NCI-H2171 treated with DMSO at 0.1 percent for 48 hours (cell line): Measurements from ENCODE around the gene BPIFB3.
"Not testable (repeated sequence)": the region's sequence is repeated elsewhere in the genome, so short reads cannot be mapped to it uniquely, and the experiment has no call there.

Experiments used
- DNase-seq: peaks from one replicate; lab custom pipeline; 2025; lab: John Stamatoyannopoulos, UW

BPIFB3 gene

DNA sequence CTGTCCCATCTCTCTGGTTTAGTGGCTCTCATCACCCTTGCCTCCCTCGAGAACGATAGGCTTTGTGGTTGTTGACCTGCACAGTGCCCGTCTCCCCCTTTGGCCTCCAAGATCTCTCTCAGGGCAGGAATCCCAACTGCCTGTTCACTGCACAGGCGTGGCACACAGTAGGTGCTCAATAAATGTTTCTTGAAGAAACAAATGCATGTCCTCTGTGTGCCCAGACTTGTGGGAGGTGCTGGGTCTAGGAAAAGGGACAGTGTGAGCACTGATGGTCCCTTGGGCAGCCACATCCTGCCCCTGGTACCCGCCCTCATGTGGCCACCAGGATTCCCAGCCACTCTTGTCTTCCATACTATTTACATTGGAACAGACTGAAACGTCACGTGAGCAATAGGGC, 24.8 kb upstream of the BPIFB3 start:
- DNase-seq: no peak

DNA sequence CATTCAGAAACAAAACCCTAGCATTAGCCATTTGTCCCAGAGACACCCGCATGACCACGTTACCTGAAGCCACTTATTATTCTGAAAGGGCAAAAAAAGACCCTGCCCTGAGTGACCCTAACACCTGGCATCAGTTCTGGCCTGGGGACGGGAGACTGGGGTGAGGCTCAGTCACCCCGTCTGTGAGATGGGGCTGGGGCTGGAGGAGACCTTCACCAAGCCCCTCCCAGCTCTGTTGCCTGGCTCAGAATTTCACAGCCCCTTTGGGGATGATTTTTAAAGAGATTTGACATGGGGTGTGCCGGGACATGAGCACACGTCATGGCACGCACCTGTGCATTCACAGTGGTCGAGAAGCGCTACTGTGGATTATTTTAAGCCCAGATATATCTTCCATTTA, 23.6 kb upstream of the BPIFB3 start:
- no peak for DNase-seq

DNA sequence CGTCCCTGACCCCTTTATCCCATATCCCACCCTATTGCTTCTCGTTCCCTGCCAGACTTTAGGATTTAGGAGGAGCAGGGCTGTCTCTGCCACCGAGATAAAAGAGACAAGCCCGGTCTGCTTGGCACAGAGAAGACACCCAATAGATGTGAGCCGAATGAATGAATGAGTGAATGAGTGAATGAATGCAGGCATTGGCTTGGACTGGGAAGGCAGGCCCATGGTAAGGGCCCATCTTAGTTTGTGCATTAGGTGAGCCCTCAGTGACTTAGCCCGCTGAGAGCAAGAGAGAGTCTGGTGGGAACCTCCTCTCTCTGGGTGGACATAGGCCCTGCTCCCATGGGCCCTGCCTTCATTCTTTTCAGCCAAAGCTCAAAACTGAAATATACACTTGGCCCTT, 23.1 kb upstream of the BPIFB3 start:
- DNase-seq: no peak

DNA sequence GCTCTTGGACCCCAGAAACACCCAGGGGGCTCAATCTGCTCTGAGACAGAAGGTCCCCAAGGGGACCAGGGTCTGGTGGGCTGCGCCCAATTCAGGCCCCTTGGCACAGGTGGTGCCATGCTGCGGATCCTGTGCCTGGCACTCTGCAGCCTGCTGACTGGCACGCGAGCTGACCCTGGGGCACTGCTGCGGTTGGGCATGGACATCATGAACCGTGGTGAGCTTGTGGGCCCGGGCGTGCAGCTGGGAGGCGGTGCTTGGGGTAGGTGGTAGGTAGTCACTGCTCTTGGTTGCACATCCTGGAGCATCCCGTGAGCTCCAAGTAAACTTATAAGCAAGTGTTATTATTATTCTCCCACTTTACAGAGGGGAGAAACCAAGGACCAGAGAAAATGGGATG, 22.2 kb upstream of the BPIFB3 start, which contains the start of gene BPIFB6:
Gene BPIFB6 (plus strand): TSS at position 118 of the 400 bp plus-strand sequence. CDS start 0 bp downstream, at position 118.
- no peak for DNase-seq

DNA sequence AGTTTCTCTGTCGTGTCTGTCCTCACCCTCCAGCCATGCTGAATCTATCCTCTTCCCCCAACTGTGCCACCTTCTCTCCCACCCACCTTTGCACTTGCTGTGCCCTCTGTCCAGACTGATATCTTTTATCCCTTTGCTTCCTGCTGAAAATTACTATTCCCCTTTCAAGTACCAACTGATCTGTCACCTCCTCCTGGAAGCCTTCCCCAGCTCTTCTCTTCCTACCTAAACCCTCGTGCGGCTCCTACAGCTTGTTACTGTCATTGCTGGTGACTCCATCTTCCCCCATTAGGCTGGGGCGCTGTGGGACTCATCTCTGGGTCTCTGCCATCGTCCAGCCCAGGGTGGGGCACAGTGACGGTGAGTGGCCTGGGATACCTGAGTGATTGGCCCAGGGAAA, 21.1 kb upstream of the BPIFB3 start:
- DNase-seq: no peak

DNA sequence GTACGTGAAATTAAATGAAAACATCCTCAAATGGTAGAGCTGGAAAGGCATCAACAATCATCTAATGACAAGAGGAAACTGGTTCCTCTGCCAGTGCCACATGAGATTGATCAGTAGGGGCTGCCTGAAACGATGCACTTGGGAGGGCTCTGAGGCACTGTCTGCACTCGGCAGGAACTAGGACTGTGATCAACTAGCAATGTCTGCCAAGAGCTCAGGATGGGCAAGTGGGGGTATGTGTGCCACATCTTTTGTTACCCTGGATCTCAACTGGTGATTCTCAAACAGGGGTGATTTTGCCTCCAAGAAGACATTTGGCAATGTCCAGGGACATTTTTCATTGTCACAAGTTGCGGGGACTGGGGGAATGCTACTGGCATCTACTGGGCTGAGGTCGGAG, 20.3 kb upstream of the BPIFB3 start:
- no peak for DNase-seq

DNA sequence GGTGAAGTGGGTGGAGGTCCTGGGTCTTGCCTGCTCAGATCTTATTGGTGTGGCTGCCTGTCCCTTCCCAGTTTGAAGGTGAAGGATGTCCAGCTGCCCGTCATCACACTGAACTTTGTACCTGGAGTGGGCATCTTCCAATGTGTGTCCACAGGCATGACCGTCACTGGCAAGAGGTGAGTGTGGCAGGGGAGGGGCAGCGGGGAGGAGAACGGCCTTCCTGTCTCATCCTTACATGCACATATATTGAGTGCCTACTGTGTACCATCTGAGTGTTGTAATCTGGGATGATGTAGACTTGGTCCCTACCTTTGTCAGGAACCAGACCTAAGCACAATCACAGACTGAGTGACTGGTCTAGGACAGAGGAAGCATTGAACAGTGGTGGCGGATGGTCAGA, 19.6 kb upstream of the BPIFB3 start:
- no peak for DNase-seq

DNA sequence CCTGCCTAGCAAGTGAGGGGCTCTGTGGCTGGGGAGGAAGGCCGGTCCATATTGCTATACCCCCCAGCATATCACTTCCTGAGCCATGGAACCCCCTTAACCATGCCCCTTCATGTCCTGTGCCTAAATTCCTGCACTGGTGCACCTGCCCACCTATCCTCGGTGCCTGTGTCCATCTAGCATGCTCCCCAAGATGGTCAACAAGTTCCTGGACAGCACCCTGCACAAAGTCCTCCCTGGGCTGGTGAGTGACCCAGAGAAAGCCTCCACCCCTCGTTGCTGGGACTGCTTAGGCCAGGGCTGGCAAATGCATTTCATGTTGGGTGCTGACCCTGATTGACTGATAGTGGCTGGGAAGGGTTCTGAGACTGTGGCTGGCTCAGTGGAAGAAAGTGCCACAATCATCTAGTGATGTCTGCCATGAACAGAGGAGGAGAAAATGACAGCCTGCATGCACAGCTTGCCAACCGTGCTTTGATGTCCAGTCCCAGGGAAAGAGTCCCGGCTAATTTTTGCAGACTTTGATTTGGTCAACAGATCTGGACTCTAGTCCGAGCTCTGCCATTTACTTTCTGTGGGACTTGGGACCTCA, 18.7 kb upstream of the BPIFB3 start:
- DNase-seq: no peak

DNA sequence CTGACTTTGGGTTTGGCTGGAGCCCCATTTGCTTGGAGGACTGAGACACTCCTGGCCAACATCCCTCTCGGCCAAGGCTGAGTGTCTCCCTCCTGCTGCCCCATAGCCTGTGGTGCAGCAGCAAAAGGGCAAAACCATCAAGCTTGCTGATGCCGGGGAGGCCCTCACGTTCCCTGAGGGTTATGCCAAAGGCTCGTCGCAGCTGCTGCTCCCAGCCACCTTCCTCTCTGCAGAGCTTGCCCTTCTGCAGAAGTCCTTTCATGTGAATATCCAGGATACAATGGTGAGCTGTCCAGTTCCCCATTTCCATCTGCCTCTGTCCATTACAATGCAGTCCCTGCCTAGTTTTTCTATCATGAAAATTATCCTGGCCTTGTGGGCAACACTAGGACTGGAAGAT, 16.2 kb upstream of the BPIFB3 start:
- no peak for DNase-seq

DNA sequence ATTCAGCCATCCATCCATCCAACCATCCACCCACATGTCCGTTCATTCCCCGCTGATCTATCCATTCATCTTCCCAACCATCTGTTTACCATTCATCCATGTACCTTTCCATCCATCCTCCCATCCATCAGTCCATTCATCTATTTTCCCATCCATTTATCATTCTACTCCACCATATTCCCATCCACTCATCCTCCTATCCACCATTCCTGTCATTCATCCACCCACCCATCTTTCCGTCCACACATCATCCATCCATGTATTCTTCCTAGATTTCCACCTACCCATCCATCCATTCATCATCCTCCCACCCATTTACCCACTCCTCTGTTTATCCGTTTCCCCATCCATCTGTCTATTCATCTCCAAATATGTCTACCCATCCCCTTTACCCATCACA, 15.5 kb upstream of the BPIFB3 start:
- no peak for DNase-seq

DNA sequence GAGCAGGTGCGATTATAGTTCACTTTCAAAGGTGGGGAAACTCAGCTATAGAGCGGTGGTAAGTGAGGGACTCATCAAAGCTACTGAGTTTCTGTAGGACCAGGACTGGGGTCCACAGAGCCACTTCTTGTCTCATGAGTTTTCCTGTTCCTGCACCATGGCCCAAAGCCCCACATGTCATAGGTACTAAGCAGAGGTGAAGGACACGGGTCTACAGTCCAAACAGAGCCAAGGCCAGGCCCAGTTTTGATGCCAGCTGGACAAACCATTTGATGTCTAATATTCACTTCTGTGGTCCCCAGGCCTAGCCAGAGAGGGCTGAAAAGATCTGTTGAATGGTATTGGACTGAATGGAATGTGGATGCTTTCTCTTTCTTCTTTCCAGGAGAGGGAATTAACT, 11.3 kb upstream of the BPIFB3 start:
- no peak for DNase-seq

DNA sequence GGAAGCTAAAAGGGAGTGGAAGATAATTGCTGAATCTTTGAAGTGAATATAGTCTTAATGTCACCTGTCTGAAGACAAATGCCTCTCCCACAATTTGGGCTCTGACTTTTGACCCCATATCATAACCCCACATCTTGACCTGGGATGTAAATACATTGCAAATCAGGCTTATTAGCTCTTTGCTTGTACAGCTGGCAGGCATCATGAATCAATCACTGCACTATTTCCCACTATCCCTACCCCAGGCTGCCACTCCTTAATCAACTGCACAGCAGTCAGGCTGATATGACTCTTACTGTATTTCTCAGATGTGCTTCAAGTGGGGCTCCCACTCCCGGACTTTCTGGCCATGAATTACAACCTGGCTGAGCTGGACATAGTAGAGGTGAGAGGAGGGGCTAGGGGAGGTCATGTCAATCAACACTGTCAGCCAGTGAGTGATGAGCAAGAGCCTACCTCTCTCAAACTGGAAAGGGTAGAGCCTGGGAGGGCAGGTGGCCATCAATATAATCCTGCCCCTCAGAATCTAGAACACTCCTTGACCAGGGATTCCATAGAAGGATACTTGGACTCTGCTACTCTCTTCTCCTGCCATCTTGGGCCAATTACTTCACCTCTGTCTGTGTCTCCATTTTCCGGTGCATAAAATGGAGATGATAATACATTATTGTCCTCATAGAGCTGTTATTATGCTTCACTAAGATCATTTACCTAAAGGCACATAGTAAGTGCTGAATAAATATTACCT, 10.5 kb upstream of the BPIFB3 start:
- DNase-seq: no peak

DNA sequence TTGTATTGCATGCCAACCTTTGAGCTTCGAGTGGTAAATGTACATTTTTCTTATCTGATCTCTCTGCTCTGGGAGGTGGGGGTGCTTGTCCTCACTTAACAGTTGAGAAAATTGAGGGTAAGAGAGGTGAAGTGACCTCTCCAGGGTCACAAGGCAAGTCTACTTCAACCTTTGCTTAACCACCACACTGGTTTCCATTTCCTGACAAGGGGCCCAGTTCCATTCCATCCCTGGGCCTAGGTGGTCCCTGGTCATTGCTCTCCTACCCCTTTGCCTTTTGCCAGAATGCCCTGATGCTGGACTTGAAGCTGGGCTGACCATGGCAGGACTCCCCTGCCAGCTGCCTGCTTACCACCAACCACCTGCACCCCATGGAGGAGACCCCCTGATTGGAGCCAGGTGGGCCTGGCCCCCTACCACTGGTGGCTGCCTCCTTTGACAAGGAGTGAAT, 9.9 kb upstream of the BPIFB3 start:
- DNase-seq: no peak

DNA sequence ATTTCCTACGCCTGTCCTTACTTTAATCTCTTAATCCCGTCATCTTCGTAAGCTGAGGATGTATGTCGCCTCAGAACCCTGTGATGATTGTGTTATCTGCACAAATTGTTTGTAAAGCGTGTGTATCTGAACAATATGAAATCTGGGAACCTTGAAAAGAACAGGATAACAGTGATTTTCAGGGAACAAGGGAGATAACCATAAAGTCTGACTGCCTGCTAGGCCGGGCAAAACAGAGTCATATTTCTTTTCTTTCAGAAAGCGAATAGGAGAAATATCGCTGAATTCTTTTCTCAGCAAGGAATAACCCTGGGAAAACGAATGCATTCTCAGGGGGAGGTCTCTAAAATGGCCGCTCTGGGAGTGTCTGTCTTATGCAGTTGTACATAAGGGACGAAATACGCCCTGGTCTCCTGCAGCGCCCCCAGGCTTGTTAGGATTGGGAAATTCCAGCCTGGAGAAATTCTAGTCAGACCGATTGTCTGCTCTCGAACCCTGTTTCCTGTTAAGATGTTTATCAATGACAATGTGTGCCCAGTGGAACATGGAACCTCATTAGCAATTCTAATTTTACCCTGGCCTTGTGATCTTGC, 8.5 kb upstream of the BPIFB3 start:
- not testable (repeated sequence) for DNase-seq

DNA sequence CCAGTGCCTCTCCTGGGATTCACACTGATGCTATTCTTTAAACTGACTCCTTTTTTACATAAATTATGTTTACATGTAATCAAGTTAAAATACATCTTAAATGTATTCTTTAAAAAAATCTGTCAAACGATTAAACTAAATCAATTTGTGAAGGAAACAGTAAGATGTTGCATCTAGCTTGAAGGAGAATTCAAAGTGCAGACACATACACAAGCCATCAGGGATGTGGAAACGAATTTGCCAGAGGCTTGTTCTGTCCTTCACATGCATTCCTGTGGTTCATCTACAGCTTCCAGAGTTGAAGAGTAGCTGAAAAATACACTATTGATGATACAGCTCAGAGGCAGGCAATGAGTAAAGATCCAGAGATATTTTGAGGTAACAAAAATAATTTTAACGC, 7.3 kb upstream of the BPIFB3 start:
- no peak for DNase-seq

DNA sequence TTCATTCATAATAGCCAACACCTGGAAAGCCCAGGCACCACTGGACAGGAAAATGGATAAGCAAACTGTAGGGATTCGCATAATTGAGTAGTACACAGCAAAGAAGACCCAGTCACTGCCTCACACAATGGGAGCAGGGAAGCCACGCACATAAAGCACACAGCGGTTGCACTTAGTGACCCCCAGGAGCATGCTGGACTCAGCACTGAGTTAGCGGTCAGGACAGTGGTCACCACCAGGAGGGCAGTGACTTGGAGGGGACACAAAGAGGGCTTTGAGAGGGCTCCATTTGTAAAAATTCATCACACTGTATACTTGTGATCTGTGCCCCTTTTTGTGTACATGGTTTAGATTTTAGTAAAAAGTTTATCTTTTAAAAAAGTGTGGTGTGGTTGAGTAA, 2.4 kb upstream of the BPIFB3 start:
- no peak for DNase-seq

DNA sequence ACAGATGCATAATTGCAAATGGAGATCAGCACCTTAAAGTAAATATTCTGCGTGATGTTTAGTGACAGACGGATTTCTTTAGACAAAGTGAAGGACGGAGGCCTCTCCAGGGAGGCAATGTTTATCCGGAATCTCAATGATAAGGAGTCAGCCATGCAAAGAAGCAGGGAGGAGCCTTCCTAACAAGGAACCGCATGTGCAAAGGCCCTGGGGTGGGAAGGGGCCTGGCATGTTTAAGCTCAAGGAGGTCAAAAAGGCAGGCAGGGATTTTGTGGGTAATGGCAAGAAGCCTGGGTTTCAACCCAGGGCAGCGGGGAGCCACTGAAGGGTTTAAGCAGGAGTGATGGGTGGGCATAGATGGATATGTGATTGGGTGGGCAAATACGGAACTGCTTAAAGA, 678 bp downstream of the BPIFB3 start:
- DNase-seq: no peak

DNA sequence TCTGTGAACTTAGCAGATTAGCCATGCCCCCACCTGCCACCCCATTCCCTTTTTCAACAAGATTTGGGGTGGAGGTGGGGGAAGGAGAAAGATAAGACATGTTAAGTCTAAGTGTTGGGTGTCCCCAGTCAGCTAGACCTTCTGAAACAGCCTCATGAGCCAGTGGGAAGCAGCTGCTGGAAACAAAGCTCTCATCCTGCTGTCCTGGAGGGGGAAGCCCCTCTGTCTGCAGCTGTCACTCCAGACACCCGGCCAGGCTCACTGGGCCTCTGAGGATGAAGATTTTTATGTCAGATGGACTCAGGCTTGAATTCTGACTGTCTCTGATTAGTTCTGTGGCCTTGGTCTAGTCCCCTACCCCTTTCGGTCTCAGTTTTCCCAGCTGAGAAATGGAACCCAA, 1.1 kb downstream of the BPIFB3 start:
- no peak for DNase-seq

DNA sequence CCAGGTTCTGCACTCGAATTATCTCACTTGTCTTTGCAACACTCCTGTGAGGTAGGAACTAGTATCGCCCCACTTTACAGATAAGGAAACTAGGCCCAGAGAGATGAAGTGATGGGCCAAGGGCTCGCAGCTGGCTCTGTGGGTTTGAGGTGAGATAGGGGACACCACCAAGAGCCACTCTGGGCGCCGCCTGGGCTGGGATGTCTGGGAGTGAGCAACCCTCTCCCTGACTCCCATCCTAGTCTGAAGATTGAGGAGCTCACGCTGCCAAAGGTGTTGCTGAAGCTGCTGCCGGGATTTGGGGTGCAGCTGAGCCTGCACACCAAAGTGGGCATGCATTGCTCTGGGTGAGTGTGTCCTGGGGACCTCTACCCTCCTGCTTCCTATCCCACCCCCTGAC, 5.4 kb downstream of the BPIFB3 start:
- no peak for DNase-seq

DNA sequence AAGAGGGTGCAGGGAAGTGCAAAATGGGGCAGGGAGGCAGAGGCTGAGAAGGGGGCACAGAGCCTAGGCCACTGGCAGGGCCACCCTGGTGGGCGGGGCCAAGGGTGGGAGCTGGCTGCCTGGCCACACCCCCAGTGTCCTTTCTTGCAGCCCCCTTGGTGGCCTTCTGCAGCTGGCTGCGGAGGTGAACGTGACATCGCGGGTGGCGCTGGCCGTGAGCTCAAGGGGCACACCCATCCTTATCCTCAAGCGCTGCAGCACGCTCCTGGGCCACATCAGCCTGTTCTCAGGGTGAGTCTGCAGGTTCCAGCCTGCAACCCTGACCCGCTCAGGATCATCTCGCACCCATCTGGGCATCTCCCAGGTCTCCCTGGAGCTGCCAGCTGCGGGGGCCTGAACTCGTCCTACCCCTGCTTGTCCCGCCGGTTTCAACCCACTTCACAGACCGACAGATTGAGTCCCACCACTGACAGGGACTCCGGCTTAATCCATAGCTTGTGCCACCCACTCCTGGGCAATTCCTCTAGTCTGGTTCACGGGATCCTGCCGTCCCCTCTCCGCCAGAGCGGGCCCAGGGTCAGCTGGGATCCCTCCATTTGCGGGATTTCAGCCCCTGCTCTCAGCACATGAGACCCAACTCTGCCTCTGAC, 6.2 kb downstream of the BPIFB3 start:
- no peak for DNase-seq

DNA sequence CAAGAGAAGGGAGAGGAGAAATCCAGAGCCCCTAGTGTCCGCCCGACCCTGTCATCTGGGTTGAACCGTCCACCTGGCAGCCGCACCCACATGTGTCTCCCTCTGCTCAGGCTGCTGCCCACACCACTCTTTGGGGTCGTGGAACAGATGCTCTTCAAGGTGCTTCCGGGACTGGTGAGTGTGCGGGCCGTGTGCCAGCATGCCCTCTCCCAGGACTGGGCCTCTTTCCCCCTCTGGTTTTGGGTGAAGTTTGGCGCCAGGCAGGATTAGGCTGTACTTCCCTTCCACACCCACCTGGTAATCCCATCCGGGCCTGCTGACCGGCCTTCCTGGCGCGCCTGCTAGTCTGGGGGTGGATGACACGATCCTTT, 7.9 kb downstream of the BPIFB3 start:
- no peak for DNase-seq

DNA sequence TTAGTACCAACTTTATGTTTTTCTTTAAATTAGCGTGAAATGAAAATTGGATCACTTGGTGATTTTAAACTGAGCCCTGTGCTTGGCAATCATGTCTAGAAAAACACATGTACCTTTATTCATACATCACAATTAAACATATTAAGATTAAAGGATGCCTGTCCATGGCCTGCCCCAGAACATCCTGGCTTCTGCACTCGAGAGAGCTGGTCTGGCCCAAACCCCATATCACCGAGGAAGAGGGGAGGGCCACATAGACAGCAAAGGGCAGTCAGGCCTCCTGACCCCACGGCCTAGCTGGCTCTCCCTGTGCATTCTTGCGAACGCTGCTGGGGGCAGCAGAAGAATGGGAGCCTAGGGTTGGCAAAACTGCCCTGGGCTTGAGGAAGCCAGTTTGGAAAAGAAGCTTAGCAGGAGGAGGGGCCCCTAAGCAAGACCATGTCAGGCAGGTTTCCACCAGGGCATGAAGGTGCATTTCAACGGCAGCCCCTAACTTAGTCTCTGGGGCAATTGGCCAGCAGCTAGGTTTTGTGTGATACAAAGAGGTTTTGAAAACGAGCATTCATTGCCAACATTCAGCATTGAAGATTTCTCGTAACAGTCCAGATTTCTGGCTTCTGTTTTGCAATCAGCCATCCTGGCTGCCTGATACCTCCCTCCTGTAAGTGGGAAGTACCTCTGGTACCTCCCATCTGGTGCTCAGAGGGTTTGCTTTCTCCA, 8.6 kb downstream of the BPIFB3 start:
- no peak for DNase-seq

DNA sequence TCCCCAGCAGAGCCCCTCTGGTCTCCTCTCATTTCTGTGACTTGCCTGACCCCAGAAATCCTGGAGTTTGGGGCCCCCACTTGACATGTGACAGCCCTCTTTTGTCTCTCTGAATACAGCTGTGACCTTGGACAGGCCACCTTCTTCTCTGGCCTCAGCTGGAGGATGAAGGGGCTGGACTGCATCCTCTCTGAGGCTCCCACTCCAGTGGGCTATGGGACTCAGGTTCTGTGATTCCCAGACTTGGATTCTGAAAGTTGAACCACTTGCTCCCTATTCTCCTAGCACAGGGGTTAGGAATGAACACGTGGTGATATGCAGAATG, 9.1 kb downstream of the BPIFB3 start:
- no peak for DNase-seq
